HCT116 (cell line): Measurements from ENCODE around the gene BIN2. TPM values are rescaled to one million over a fixed set of nuclear protein-coding genes. Genes with fewer than 3 reads are reported as not detected.

ENCODE experiments used
- ATAC-seq: fragments of 200-7000 bp; cut with Tn5 transposase; 2 replicates; pipeline ENCODE4 v1.9.1; 2020; ENCODE audit warnings: mild to moderate bottlenecking, moderate library complexity
- BruUV-seq: library from RNA; stranded (reverse); fragments of 400-500 nt; replicated peaks from 2 replicates; lab custom pipeline; 2021; lab: Mats Ljungman, UMichigan
- CTCF ChIA-PET: fragments of 300-600 bp; sonication (Branson Sonifier 250); formaldehyde crosslinking; loops from one replicate; lab custom pipeline; 2021; ENCODE audit warnings: antibody characterized with exemption; lab: Charles Lee
- POLR2A ChIA-PET: fragments of 300-600, 350-600 bp; sonication (Branson Sonifier 250); formaldehyde crosslinking; loops from one replicate; lab custom pipeline; 2021; ENCODE audit warnings: antibody characterized with exemption; lab: Charles Lee
- RAD21 ChIA-PET, 2 experiments: fragments of 300-600 bp; sonication (Branson Sonifier 250); formaldehyde crosslinking; loops; one replicate each; lab custom pipeline; 2023; ENCODE audit warnings: low total read pairs in 2 of 2; ENCODE audit not compliant: uncharacterized antibody in 2 of 2, unreplicated experiment in 2 of 2, low non-redundant PET in 1 of 2; lab: Charles Lee
- DNase-seq: peaks from one replicate; pipeline ENCODE4 v3.0.0-alpha.2; 2010; ENCODE audit warnings: low read depth, low spot score
- H2AFZ ChIP-seq: fragments of 200-600 bp; shearing (Covaris generic), sonication (generic); 2 replicates; pipeline ENCODE4 v1.6.1; 2017; ENCODE audit warnings: low read depth, mixed run types, mixed read lengths, antibody characterized with exemption, low read length; ENCODE audit not compliant: poor library complexity, severe bottlenecking
- H3K27ac ChIP-seq: 2 replicates; pipeline ENCODE4 v1.5.1; 2012; ENCODE audit warnings: low read depth, low read length
- H3K27me3 ChIP-seq: fragments of 200-600 bp; sonication (generic); 2 replicates; pipeline ENCODE4 v1.6.1; 2016; ENCODE audit warnings: mixed run types, low read length, mixed read lengths; ENCODE audit not compliant: insufficient read depth
- H3K36me3 ChIP-seq, 2 experiments: fragments of 200-500 bp in 1 of 2; fragments of 200-600 bp in 1 of 2; sonication (Bioruptor generic) in 1 of 2; sonication (generic) in 1 of 2; 2 replicates each; pipeline versions ENCODE4 v1.5.1 to v1.6.1; 2014 to 2016; ENCODE audit warnings: low read length in 2 of 2, inconsistent platforms in 1 of 2, mixed read lengths in 1 of 2, mixed run types in 1 of 2; ENCODE audit not compliant: insufficient read depth in 2 of 2, control insufficient read depth in 1 of 2
- H3K4me1 ChIP-seq, 2 experiments: fragments of 200-600 bp in 1 of 2; sonication (generic) in 1 of 2; 2 replicates each; pipeline versions ENCODE4 v1.5.1 to v1.6.1; 2012 to 2017; ENCODE audit warnings: low read length in 2 of 2, inconsistent platforms in 1 of 2, mild to moderate bottlenecking in 1 of 2, mixed read lengths in 1 of 2, mixed run types in 1 of 2, moderate library complexity in 1 of 2; ENCODE audit not compliant: insufficient read depth in 2 of 2, control insufficient read depth in 1 of 2
- H3K4me2 ChIP-seq: fragments of 200-600 bp; sonication (generic); 2 replicates; pipeline ENCODE4 v1.6.1; 2017; ENCODE audit warnings: mixed run types, low read length, mixed read lengths
- H3K4me3 ChIP-seq, 2 experiments: fragments of 200-600 bp in 1 of 2; sonication (generic) in 1 of 2; replicated peaks in 1 of 2; 2 replicates each; pipeline ENCODE4 v1.5.1; 2011 to 2016; ENCODE audit warnings: low read length in 2 of 2, control low read depth in 1 of 2, low read depth in 1 of 2, mild to moderate bottlenecking in 1 of 2, mixed read lengths in 1 of 2, mixed run types in 1 of 2
- H3K79me2 ChIP-seq: fragments of 200-600 bp; sonication (generic); 2 replicates; pipeline ENCODE4 v1.6.1; 2017; ENCODE audit warnings: mild to moderate bottlenecking, mixed run types, low read length, moderate library complexity, mixed read lengths; ENCODE audit not compliant: insufficient read depth
- H3K9ac ChIP-seq: fragments of 200-600 bp; sonication (generic); 2 replicates; pipeline ENCODE4 v1.6.1; 2016; ENCODE audit warnings: low read length, mixed read lengths
- H3K9me2 ChIP-seq: fragments of 200-600 bp; sonication (generic), shearing (Covaris generic); 2 replicates; pipeline ENCODE4 v1.6.1; 2017; ENCODE audit warnings: mixed run types, mild to moderate bottlenecking, moderate library complexity; ENCODE audit not compliant: insufficient read depth
- H3K9me3 ChIP-seq, 2 experiments: fragments of 200-500 bp in 1 of 2; fragments of 200-600 bp in 1 of 2; sonication (Bioruptor generic) in 1 of 2; sonication (generic) in 1 of 2; 2 replicates each; pipeline ENCODE4 v1.6.1; 2014 to 2017; ENCODE audit warnings: low read length in 2 of 2, mixed read lengths in 2 of 2, inconsistent platforms in 1 of 2, low read depth in 1 of 2, mild to moderate bottlenecking in 1 of 2, mixed run types in 1 of 2, moderate library complexity in 1 of 2; ENCODE audit not compliant: control insufficient read depth in 1 of 2, insufficient read depth in 1 of 2
- H4K20me1 ChIP-seq: fragments of 200-600 bp; sonication (generic), shearing (Covaris generic); 2 replicates; pipeline ENCODE4 v1.6.1; 2017; ENCODE audit warnings: mixed run types, mild to moderate bottlenecking, moderate library complexity; ENCODE audit not compliant: insufficient read depth
- CBX3 ChIP-seq: IDR thresholded peaks from 2 replicates; pipeline ENCODE4 v1.6.1; 2012; ENCODE audit warnings: low read depth
- CEBPB ChIP-seq: IDR thresholded peaks from 2 replicates; pipeline ENCODE4 v1.6.1; 2012; ENCODE audit warnings: low read depth
- EGR1 ChIP-seq: IDR thresholded peaks from 2 replicates; pipeline ENCODE4 v1.6.1; 2012; ENCODE audit warnings: low read depth
- ELF1 ChIP-seq: IDR thresholded peaks from 2 replicates; pipeline ENCODE4 v1.6.1; 2012; ENCODE audit warnings: low read depth, borderline replicate concordance
- EZH2 ChIP-seq: fragments of 200-600 bp; sonication (generic); IDR thresholded peaks from 2 replicates; pipeline ENCODE4 v1.6.1; 2017; ENCODE audit warnings: antibody characterized with exemption, mixed run types
- FOSL1 ChIP-seq: IDR thresholded peaks from 2 replicates; pipeline ENCODE4 v1.6.1; 2012; ENCODE audit warnings: low read depth
- JUND ChIP-seq: IDR thresholded peaks from 2 replicates; pipeline ENCODE4 v1.6.1; 2012
- POLR2A ChIP-seq: IDR thresholded peaks from 2 replicates; pipeline ENCODE4 v1.7.0; 2011; ENCODE audit warnings: borderline replicate concordance; ENCODE audit not compliant: insufficient read depth, insufficient read length; ENCODE audit errors: extremely low read depth
- POLR2AphosphoS5 ChIP-seq: IDR thresholded peaks from 2 replicates; pipeline ENCODE4 v1.6.1; 2011; ENCODE audit warnings: mild to moderate bottlenecking, low read depth, low read length, moderate library complexity
- RAD21 ChIP-seq: IDR thresholded peaks from 2 replicates; pipeline ENCODE4 v1.6.1; 2012; ENCODE audit warnings: low read depth, mild to moderate bottlenecking
- SIN3A ChIP-seq: IDR thresholded peaks from 2 replicates; pipeline ENCODE4 v1.6.1; 2012; ENCODE audit warnings: low read depth
- SRF ChIP-seq: IDR thresholded peaks from 2 replicates; pipeline ENCODE4 v1.6.1; 2012; ENCODE audit warnings: low read depth
- ZFX ChIP-seq: fragments of 450-650 bp; IDR thresholded peaks from 2 replicates; pipeline ENCODE4 v1.6.1; 2017
- intact Hi-C: fragments of 100-400 bp; cut with micrococcal nuclease; formaldehyde crosslinking; loops from 2 replicates; pipeline ENCODE4 v1.10.0; 2022
- total RNA-seq: library from RNA; stranded (reverse); gene quantifications from one replicate; pipeline ENCODE4 v1.2.1, GENCODE V29; 2021; ENCODE audit not compliant: unreplicated experiment
- TF ChIP-seq, protein P1 (sequence below): IDR thresholded peaks from 2 replicates; pipeline ENCODE4 v1.6.1; 2011; ENCODE audit warnings: mild to moderate bottlenecking, low read length, moderate library complexity; ENCODE audit not compliant: insufficient replicate concordance; ENCODE audit errors: extremely low read depth

Gene BIN2
- total RNA-seq, 1 experiment from 2014 or later, result 0.22 TPM

DNA sequence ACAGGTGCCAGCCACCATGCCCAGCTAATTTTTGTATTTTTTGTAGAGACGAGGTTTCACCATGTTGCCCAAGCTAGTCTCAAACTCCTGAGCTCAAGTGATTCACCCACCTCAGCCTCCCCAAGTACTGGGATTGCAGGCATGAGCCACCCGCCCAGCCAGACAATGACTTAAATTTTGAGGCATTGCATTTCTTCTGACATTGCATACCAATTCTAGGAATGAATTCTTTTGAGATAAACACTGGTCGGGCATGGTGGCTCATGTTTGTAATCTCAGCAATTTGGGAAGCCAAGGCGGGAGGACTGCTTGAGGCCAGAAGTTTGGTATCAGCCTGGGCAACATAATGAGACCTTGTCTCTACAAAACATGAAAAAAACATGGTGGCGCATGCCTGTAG is 25.1 kb upstream of the BIN2 start (continued):
- no peak for TF ChIP-seq SIN3A
- TF ChIP-seq EZH2, result no peak
- no peak for TF ChIP-seq ELF1

DNA sequence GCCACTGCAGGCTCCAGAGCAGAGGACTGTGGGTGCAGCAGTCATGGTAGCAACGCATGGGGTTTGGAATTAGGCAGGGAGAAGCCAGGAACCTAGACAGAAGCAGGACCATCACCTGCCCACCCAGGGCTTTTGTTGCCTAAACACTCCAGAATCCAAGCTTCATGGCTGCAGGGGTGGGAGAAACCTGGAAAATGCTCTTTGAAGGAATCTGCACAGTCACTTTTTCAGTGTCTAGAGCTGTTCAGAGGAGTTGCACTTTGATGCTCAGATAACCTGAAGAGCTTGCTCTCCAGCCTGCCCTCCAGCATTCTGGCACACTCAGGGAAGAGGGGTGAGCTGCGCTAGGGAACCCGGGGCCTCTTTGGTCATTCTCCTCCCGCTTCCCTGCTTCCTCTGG is 24.1 kb upstream of the BIN2 start:
- Histone ChIP-seq H3K9me3 (no peaks in the 10 kb centered on the region), H3K9me2 (no peaks in the 10 kb centered on the region), H3K79me2 (no peaks in the 10 kb centered on the region), H3K4me2 (no peak overlapping the region), H3K9ac (no peak overlapping the region), H3K4me3 (no peak overlapping the region), H4K20me1 (no peaks in the 10 kb centered on the region), H3K4me1 (peaks cover 0 to 8% of the 10 kb centered on the region in 2 experiments; a peak in 2 of 4 replicates), H2AFZ (no peak overlapping the region), H3K36me3 (no peaks in the 10 kb centered on the region), H3K27ac (no peak overlapping the region), H3K27me3 (no peaks in the 10 kb centered on the region)
- ChIA-PET POLR2A (no interaction called here), RAD21 (no interaction called here), CTCF (no interaction called here)
- no TSS peak for BruUV-seq
- DNase-seq (no peak), ATAC-seq (no peak)
- TF ChIP-seq EZH2, result no peak
- no peak for TF ChIP-seq FOSL1
- no peak for TF ChIP-seq POLR2AphosphoS5
- no peak for TF ChIP-seq SRF
- TF ChIP-seq POLR2A, result no peak
- intact Hi-C loops, result loop anchor here (10.0 kb wide), 1 partner anchor 843 kb away; the partner anchor contains the start of gene DIP2B

DNA sequence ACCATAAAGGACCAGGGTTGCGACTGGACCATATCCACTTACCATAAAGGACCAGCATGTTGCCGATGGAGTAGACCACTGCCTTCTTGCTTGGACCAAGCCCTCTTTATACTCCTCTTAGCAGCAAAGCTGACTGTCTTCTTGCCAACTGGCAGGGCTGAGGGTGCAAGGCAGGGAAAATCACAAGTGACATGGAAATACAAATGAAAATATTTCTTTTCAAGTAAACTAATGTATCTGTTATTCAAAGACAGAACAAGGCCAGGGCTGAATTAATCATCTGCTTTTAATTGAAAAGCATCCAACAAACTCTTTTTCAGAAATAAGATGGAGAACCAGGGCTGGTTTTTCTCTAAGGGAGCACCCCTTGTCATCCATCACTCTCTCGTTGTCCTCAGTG is 22.6 kb upstream of the BIN2 start, which contains the start of gene CELA1:
Gene CELA1 (minus strand): TSS at position 99 of the 400 bp plus-strand sequence. CDS start 41 bp downstream, at position 58.
- Histone ChIP-seq H3K4me2 (no peak within 1 kb of the TSS), H3K36me3 (no peaks in the 10 kb centered on the region), H3K27ac (no peak within 1 kb of the TSS), H3K9me2 (no peaks in the 10 kb centered on the region), H3K27me3 (no peaks in the 10 kb centered on the region), H3K9me3 (no peaks in the 10 kb centered on the region), H3K4me3 (no peak within 1 kb of the TSS), H3K79me2 (no peaks in the 10 kb centered on the region), H2AFZ (no peak within 1 kb of the TSS), H3K9ac (no peak within 1 kb of the TSS), H4K20me1 (no peaks in the 10 kb centered on the region), H3K4me1 (peaks cover 0 to 9% of the 10 kb centered on the region in 2 experiments; a peak in 2 of 4 replicates)
- no TSS peak for BruUV-seq
- POLR2A ChIA-PET, result no interaction called here
- CTCF ChIA-PET, result no interaction called here
- DNase-seq (no peak), ATAC-seq (no peak)
- RAD21 ChIA-PET, result no interaction called here
- intact Hi-C loops, result loop anchor here (10.0 kb wide), 1 partner anchor 842 kb away; the partner anchor contains the start of gene DIP2B
- no peak for TF ChIP-seq ZFX
- TF ChIP-seq, protein P1, sequence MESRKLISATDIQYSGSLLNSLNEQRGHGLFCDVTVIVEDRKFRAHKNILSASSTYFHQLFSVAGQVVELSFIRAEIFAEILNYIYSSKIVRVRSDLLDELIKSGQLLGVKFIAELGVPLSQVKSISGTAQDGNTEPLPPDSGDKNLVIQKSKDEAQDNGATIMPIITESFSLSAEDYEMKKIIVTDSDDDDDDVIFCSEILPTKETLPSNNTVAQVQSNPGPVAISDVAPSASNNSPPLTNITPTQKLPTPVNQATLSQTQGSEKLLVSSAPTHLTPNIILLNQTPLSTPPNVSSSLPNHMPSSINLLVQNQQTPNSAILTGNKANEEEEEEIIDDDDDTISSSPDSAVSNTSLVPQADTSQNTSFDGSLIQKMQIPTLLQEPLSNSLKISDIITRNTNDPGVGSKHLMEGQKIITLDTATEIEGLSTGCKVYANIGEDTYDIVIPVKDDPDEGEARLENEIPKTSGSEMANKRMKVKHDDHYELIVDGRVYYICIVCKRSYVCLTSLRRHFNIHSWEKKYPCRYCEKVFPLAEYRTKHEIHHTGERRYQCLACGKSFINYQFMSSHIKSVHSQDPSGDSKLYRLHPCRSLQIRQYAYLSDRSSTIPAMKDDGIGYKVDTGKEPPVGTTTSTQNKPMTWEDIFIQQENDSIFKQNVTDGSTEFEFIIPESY, result no peak
- no peak for TF ChIP-seq RAD21
- TF ChIP-seq ELF1, result no peak
- no peak for TF ChIP-seq CBX3
- TF ChIP-seq CEBPB, result no peak
- no peak for TF ChIP-seq EGR1
- no peak for TF ChIP-seq JUND
- TF ChIP-seq, all 23 proteins: peak for 0
